ENCODE measurements around the gene EPC2.
"Not testable (repeated sequence)": the region's sequence is repeated elsewhere in the genome, so short reads cannot be mapped to it uniquely, and the experiment has no call there.

EPC2 gene

DNA sequence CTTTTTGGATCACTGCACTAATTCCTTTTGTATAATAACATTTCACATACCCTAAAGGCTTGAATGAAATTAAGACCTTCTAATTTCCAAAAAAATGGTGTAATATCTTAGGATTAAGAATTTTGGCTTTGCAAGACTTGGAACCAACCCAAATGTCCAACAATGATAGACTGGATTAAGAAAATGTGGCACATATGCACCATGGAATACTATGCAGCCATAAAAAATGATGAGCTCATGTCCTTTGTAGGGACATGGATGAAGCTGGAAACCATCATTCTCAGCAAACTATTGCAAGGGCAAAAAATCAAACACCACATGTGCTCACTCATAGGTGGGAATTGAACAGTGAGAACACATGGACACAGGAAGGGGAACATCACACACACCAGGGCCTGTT lies 43.5 kb downstream of the EPC2 start:
- not testable (repeated sequence) for H3K4me2 ChIP-seq (ENCODE audit: low read length); H3K18ac ChIP-seq (ENCODE audit: low read length); H4K8ac ChIP-seq (ENCODE audit: low read depth, low read length); H2BK15ac ChIP-seq (replicated peaks; ENCODE audit: low read depth); H2AK5ac ChIP-seq (ENCODE audit: low read length); H3K4me1 ChIP-seq (ENCODE audit: control insufficient read depth, low read depth, low read length); H3K27me3 ChIP-seq (ENCODE audit: insufficient read depth, low read length, poor library complexity); H2BK5ac ChIP-seq (ENCODE audit: low read length); H3K36me3 ChIP-seq (ENCODE audit: control insufficient read depth, insufficient read depth, low read length); H3K4me3 ChIP-seq (ENCODE audit: low read length); H2BK120ac ChIP-seq (ENCODE audit: low read depth, low read length); H3K27ac ChIP-seq (ENCODE audit: low read depth, low read length); H3K79me1 ChIP-seq (ENCODE audit: low read length); H3K23ac ChIP-seq (ENCODE audit: low read length); H3K4ac ChIP-seq (ENCODE audit: low read depth, low read length); DNase-seq; H3K9ac ChIP-seq (ENCODE audit: low read length); H3K56ac ChIP-seq (ENCODE audit: low read length); H4K5ac ChIP-seq (ENCODE audit: low read length)
- peaks cover 44% of the 10 kb centered on the region for H3K79me2 ChIP-seq (ENCODE audit: control insufficient read depth, insufficient read depth, low read length)

DNA sequence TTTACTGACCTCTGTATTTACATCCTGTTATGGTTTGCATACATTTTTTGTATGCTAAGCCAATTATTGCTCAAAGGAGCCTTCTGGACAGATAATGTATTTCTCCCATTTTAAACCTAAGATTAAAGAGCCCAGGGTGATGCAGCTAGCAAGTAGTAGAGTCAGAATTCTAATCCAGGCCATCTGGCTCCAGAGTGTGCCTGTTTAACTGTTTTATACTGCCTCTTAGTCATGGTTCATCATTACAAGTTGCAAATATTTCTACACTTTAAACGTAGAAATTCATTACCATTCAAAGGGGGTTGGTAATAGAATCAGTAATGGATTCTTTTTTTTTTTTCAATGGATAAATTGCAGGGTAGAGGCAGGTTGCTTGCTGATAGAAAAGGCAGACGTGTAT lies 52.4 kb downstream of the EPC2 start:
- H2BK15ac ChIP-seq (replicated peaks; ENCODE audit: low read depth), result no peak overlapping the region
- no CpG with 5 or more reads among the region's 2 CpGs for WGBS (ENCODE audit: extremely low coverage, insufficient coverage, low lambda C conversion rate)
- H3K36me3 ChIP-seq (ENCODE audit: control insufficient read depth, insufficient read depth, low read length), result no peaks in the 10 kb centered on the region
- H3K79me2 ChIP-seq (ENCODE audit: control insufficient read depth, insufficient read depth, low read length), result peaks cover 5% of the 10 kb centered on the region
- no peak overlapping the region for H3K4ac ChIP-seq (ENCODE audit: low read depth, low read length)
- no peak overlapping the region for H3K4me3 ChIP-seq (ENCODE audit: low read length)
- no peak for DNase-seq
- no peaks in the 10 kb centered on the region for H3K27me3 ChIP-seq (ENCODE audit: insufficient read depth, low read length, poor library complexity)
- no peak overlapping the region for H3K9ac ChIP-seq (ENCODE audit: low read length)
- H4K8ac ChIP-seq (ENCODE audit: low read depth, low read length), result no peak overlapping the region
- H3K56ac ChIP-seq (ENCODE audit: low read length), result no peak overlapping the region
- no peaks in the 10 kb centered on the region for H3K4me1 ChIP-seq (ENCODE audit: control insufficient read depth, low read depth, low read length)
- H2BK120ac ChIP-seq (ENCODE audit: low read depth, low read length), result no peak overlapping the region
- H3K79me1 ChIP-seq (ENCODE audit: low read length), result peaks cover 6% of the 10 kb centered on the region
- H3K23ac ChIP-seq (ENCODE audit: low read length), result no peak overlapping the region
- H2AK5ac ChIP-seq (ENCODE audit: low read length), result no peak overlapping the region
- no peak overlapping the region for H3K4me2 ChIP-seq (ENCODE audit: low read length)
- no peak overlapping the region for H3K27ac ChIP-seq (ENCODE audit: low read depth, low read length)
- no peak overlapping the region for H3K18ac ChIP-seq (ENCODE audit: low read length)
- H4K5ac ChIP-seq (ENCODE audit: low read length), result no peak overlapping the region
- H2BK5ac ChIP-seq (ENCODE audit: low read length), result no peak overlapping the region

DNA sequence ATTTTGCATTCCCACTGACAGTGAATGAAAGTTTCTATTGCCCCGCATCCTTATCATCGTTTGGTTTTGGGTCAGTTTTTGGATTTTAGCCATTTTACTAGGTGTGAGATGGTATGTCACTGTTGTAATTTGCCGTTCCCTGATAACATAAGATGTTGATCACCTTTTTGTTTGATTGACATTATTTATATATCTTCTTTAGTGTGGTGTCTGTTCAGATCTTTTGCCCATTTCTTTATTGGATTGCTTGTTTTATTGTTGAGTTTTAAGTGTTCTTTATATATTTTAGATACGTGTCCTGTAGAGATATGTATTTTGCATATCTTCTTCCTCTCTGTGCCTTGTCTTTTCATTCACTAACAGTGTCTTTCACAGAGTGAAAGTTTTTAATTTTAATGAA lies 55.3 kb downstream of the EPC2 start:
- H3K9ac ChIP-seq (ENCODE audit: low read length), result no peak overlapping the region
- H2BK5ac ChIP-seq (ENCODE audit: low read length), result no peak overlapping the region
- no peak overlapping the region for H3K18ac ChIP-seq (ENCODE audit: low read length)
- H2BK15ac ChIP-seq (replicated peaks; ENCODE audit: low read depth), result no peak overlapping the region
- peaks cover 8% of the 10 kb centered on the region for H3K79me1 ChIP-seq (ENCODE audit: low read length)
- no peak overlapping the region for H3K27ac ChIP-seq (ENCODE audit: low read depth, low read length)
- H4K5ac ChIP-seq (ENCODE audit: low read length), result no peak overlapping the region
- H3K79me2 ChIP-seq (ENCODE audit: control insufficient read depth, insufficient read depth, low read length), result peaks cover 11% of the 10 kb centered on the region
- no peak overlapping the region for H3K4ac ChIP-seq (ENCODE audit: low read depth, low read length)
- no peaks in the 10 kb centered on the region for H3K36me3 ChIP-seq (ENCODE audit: control insufficient read depth, insufficient read depth, low read length)
- H3K4me3 ChIP-seq (ENCODE audit: low read length), result no peak overlapping the region
- H3K4me1 ChIP-seq (ENCODE audit: control insufficient read depth, low read depth, low read length), result no peaks in the 10 kb centered on the region
- no CpG with 5 or more reads among the region's 4 CpGs for WGBS (ENCODE audit: extremely low coverage, insufficient coverage, low lambda C conversion rate)
- H3K4me2 ChIP-seq (ENCODE audit: low read length), result no peak overlapping the region
- no peaks in the 10 kb centered on the region for H3K27me3 ChIP-seq (ENCODE audit: insufficient read depth, low read length, poor library complexity)
- no peak overlapping the region for H2BK120ac ChIP-seq (ENCODE audit: low read depth, low read length)
- H3K56ac ChIP-seq (ENCODE audit: low read length), result no peak overlapping the region
- no peak overlapping the region for H3K23ac ChIP-seq (ENCODE audit: low read length)
- no peak for DNase-seq
- H4K8ac ChIP-seq (ENCODE audit: low read depth, low read length), result no peak overlapping the region
- no peak overlapping the region for H2AK5ac ChIP-seq (ENCODE audit: low read length)

- peaks cover 11% of the 10 kb centered on the region for H3K79me2 ChIP-seq (ENCODE audit: control insufficient read depth, insufficient read depth, low read length)
- H3K4me2 ChIP-seq (ENCODE audit: low read length), result no peak overlapping the region
- no peak for DNase-seq
- H3K27ac ChIP-seq (ENCODE audit: low read depth, low read length), result no peak overlapping the region
- H2BK15ac ChIP-seq (replicated peaks; ENCODE audit: low read depth), result no peak overlapping the region
- no peak overlapping the region for H3K9ac ChIP-seq (ENCODE audit: low read length)
- H3K4me1 ChIP-seq (ENCODE audit: control insufficient read depth, low read depth, low read length), result no peaks in the 10 kb centered on the region
- no peak overlapping the region for H4K5ac ChIP-seq (ENCODE audit: low read length)
- H3K27me3 ChIP-seq (ENCODE audit: insufficient read depth, low read length, poor library complexity), result no peaks in the 10 kb centered on the region
- H3K36me3 ChIP-seq (ENCODE audit: control insufficient read depth, insufficient read depth, low read length), result no peaks in the 10 kb centered on the region
- no peak overlapping the region for H3K18ac ChIP-seq (ENCODE audit: low read length)
- H2BK120ac ChIP-seq (ENCODE audit: low read depth, low read length), result no peak overlapping the region
- peaks cover 6% of the 10 kb centered on the region for H3K79me1 ChIP-seq (ENCODE audit: low read length)
- WGBS (ENCODE audit: extremely low coverage, insufficient coverage, low lambda C conversion rate), result no CpG with 5 or more reads among the region's 3 CpGs
- H2AK5ac ChIP-seq (ENCODE audit: low read length), result no peak overlapping the region
- H3K56ac ChIP-seq (ENCODE audit: low read length), result no peak overlapping the region
- no peak overlapping the region for H3K23ac ChIP-seq (ENCODE audit: low read length)
- H3K4ac ChIP-seq (ENCODE audit: low read depth, low read length), result no peak overlapping the region
- H3K4me3 ChIP-seq (ENCODE audit: low read length), result no peak overlapping the region
- no peak overlapping the region for H2BK5ac ChIP-seq (ENCODE audit: low read length)
- H4K8ac ChIP-seq (ENCODE audit: low read depth, low read length), result no peak overlapping the region
Observed at GRCh38 chr2:148701039-148701438, 56.5 kb downstream of the EPC2 start.

- H3K79me2 ChIP-seq (ENCODE audit: control insufficient read depth, insufficient read depth, low read length), result peaks cover 11% of the 10 kb centered on the region
Observed at GRCh38 chr2:148701877-148702276, 57.3 kb downstream of the EPC2 start.

GRCh38 chr2:148702475-148702874 lies 57.9 kb downstream of the EPC2 start:
- Histone ChIP-seq H2AK5ac (ENCODE audit: low read length) (no peak overlapping the region), H2BK5ac (ENCODE audit: low read length) (no peak overlapping the region), H2BK120ac (ENCODE audit: low read depth, low read length) (no peak overlapping the region), H3K79me1 (ENCODE audit: low read length) (peaks cover 6% of the 10 kb centered on the region), H3K79me2 (ENCODE audit: control insufficient read depth, insufficient read depth, low read length) (peaks cover 11% of the 10 kb centered on the region), H4K8ac (ENCODE audit: low read depth, low read length) (no peak overlapping the region), H3K4me2 (ENCODE audit: low read length) (no peak overlapping the region), H3K56ac (ENCODE audit: low read length) (no peak overlapping the region), H3K18ac (ENCODE audit: low read length) (no peak overlapping the region), H3K4ac (ENCODE audit: low read depth, low read length) (no peak overlapping the region), H3K4me1 (ENCODE audit: control insufficient read depth, low read depth, low read length) (no peaks in the 10 kb centered on the region), H2BK15ac (replicated peaks; ENCODE audit: low read depth) (no peak overlapping the region), H3K27me3 (ENCODE audit: insufficient read depth, low read length, poor library complexity) (no peaks in the 10 kb centered on the region), H3K9ac (ENCODE audit: low read length) (no peak overlapping the region), H3K36me3 (ENCODE audit: control insufficient read depth, insufficient read depth, low read length) (no peaks in the 10 kb centered on the region), H3K27ac (ENCODE audit: low read depth, low read length) (no peak overlapping the region), H3K23ac (ENCODE audit: low read length) (no peak overlapping the region), H3K4me3 (ENCODE audit: low read length) (no peak overlapping the region), H4K5ac (ENCODE audit: low read length) (no peak overlapping the region)
- no peak for DNase-seq
- no CpG with 5 or more reads among the region's 1 CpG for WGBS (ENCODE audit: extremely low coverage, insufficient coverage, low lambda C conversion rate)

More at GRCh38 chr2:148701877-148702276, 57.3 kb downstream of the EPC2 start:
- H3K18ac ChIP-seq (ENCODE audit: low read length), result no peak overlapping the region
- no peak overlapping the region for H4K5ac ChIP-seq (ENCODE audit: low read length)
- H3K23ac ChIP-seq (ENCODE audit: low read length), result no peak overlapping the region
- no peaks in the 10 kb centered on the region for H3K4me1 ChIP-seq (ENCODE audit: control insufficient read depth, low read depth, low read length)
- no peak overlapping the region for H3K56ac ChIP-seq (ENCODE audit: low read length)
- H2AK5ac ChIP-seq (ENCODE audit: low read length), result no peak overlapping the region
- no peaks in the 10 kb centered on the region for H3K27me3 ChIP-seq (ENCODE audit: insufficient read depth, low read length, poor library complexity)
- no peak overlapping the region for H3K27ac ChIP-seq (ENCODE audit: low read depth, low read length)
- no peak overlapping the region for H3K4ac ChIP-seq (ENCODE audit: low read depth, low read length)
- H3K4me3 ChIP-seq (ENCODE audit: low read length), result no peak overlapping the region
- no peak overlapping the region for H2BK15ac ChIP-seq (replicated peaks; ENCODE audit: low read depth)
- peaks cover 6% of the 10 kb centered on the region for H3K79me1 ChIP-seq (ENCODE audit: low read length)
- H2BK5ac ChIP-seq (ENCODE audit: low read length), result no peak overlapping the region
- no peak overlapping the region for H4K8ac ChIP-seq (ENCODE audit: low read depth, low read length)
- H3K9ac ChIP-seq (ENCODE audit: low read length), result no peak overlapping the region
- no peak overlapping the region for H2BK120ac ChIP-seq (ENCODE audit: low read depth, low read length)
- DNase-seq, result no peak
- no peak overlapping the region for H3K4me2 ChIP-seq (ENCODE audit: low read length)
- no peaks in the 10 kb centered on the region for H3K36me3 ChIP-seq (ENCODE audit: control insufficient read depth, insufficient read depth, low read length)
